ENCODE measurements around the gene LHX3. TPM values are rescaled to one million over a fixed set of nuclear protein-coding genes. Genes with fewer than 3 reads are reported as not detected.

Gene LHX3
- total RNA-seq (ENCODE audit: low replicate concordance), result not detected in 2 replicates

DNA sequence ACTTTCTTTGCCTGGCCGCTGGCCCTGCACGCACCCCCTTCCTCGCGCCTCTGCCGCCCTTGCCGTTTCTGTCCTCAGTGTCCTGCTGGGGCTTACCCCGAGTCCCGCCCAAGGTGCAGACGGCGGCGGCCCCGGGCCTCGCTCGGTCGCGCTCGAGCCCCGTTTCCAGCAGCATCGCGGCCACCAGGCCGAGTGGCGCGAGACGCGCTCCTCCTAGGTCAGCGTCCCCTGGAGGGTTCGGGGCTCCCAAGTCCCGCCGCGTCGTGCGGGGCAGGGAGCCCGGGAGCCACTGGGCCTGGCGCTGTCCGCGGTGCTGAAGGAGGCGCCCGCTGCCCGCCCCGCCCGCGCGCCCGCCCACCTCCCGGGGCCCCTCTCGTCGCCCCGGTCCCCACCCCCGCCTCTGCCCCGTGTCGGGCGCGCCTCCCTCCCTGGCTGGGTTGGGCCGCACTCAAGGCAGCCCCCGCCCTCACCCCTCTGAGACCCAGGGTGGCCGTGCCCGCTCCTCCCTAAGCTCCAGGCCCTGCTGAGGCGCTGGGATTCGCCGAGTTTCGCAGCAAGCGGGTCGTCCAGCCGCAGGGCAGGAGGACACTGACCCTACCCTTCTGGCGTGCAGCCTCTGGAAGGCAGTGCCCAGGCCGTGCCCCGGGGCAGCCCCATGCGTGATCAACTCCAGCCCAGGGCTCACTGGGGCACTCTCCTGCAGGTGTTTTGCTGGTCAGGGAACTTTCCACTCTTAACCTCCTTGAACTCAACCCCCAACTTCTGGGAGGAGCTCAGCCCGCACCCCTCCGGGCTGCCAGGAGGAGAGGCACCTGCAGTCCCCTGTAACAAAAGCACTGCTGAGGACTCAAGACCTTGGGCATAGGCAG, at the start of gene LHX3:
TSS of gene LHX3 (minus strand) at position 291 of the 869 bp plus-strand sequence. CDS start at position 175, 116 bp downstream.
- Histone ChIP-seq H3K79me2 (ENCODE audit: low read depth) (no peaks in the 10 kb centered on the region), H3K9me3 (ENCODE audit: low read depth) (no peaks in the 10 kb centered on the region), H3K4me2 (peak within 1 kb of the TSS; percentile 51), H3K27ac (no peak within 1 kb of the TSS), H3K4me1 (no peaks in the 10 kb centered on the region), H3K9ac (no peak within 1 kb of the TSS), H4K20me1 (ENCODE audit: low read depth) (peaks cover 88% of the 10 kb centered on the region), H3K27me3 (peaks cover 68% of the 10 kb centered on the region), H3F3A (ENCODE audit: low read depth) (no peaks in the 10 kb centered on the region), H3K36me3 (no peaks in the 10 kb centered on the region), H3K4me3 (no peak within 1 kb of the TSS), H2AFZ (replicated peaks) (no peak within 1 kb of the TSS)
- no peaks in the 10 kb centered on the region for H3K9me3 Mint-ChIP-seq
- H3K4me1 Mint-ChIP-seq, result no peaks in the 10 kb centered on the region
- TF ChIP-seq EZH2phosphoT487 (IDR thresholded peaks at IDR 0.05) (peak; percentile 74), CTCF (IDR thresholded peaks at IDR 0.05) (no peak), EZH2 (IDR thresholded peaks at IDR 0.05) (peak; percentile 81)
- H3K27ac Mint-ChIP-seq, result no peak within 1 kb of the TSS
- peaks cover 9% of the 10 kb centered on the region for H3K36me3 Mint-ChIP-seq
- no peak within 1 kb of the TSS for H3K4me3 Mint-ChIP-seq
- peaks cover 48% of the 10 kb centered on the region for H3K27me3 Mint-ChIP-seq (ENCODE audit: insufficient read depth, low read depth)
- peak; percentile 94 for DNase-seq (ENCODE audit: low spot score)

DNA sequence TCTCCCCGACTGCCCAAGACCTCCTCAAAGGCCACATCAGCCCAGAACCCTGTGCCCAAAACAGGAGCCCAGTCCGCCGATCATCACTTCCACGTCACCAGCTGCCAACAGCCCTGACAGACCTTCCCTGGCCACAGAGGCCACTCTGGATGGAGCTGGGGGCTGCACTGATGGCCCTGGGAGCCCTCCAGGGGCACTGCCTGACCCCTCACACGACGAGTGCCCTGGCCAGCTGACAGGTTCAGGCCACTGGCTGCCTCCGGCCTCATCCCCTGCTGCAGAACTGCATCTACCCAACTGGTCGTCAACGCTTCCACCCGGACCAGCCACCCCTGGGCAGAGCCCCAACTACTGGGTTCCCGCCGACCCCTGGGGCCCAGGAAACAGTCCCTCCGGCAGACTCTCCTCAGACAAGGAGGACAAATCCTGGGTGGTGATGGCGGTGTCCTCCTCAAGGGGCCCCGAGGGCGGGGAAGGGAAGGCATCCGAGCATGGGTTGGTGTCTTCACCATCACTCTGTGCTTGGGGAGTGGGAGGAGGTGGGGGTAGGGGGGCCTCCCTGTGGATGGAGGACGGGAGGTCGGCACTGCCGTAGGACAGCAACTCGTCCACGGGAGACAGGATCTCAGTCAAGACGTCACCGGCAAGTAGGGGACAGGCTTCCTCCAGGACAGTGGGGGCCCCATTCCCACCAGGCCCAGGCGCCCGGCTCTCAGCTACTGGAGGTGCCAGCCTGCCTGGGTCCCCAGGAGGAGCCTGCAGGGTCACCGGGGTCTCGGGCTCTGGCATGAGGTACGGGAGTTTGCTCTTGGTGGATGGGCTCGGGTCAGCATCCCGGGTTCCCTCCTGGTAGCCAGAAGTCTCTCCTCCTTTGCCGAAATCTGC, 48.6 kb upstream of the LHX3 start:
- TF ChIP-seq CTCF (IDR thresholded peaks at IDR 0.05) (no peak), EZH2 (IDR thresholded peaks at IDR 0.05) (no peak), EZH2phosphoT487 (IDR thresholded peaks at IDR 0.05) (no peak)
- H3K4me1 Mint-ChIP-seq, result peaks cover 6% of the 10 kb centered on the region
- Histone ChIP-seq H2AFZ (replicated peaks) (no peak overlapping the region), H4K20me1 (ENCODE audit: low read depth) (no peaks in the 10 kb centered on the region), H3K9me3 (ENCODE audit: low read depth) (no peaks in the 10 kb centered on the region), H3K4me2 (no peak overlapping the region), H3K27ac (no peak overlapping the region), H3K4me1 (no peaks in the 10 kb centered on the region), H3K27me3 (no peaks in the 10 kb centered on the region), H3K36me3 (no peaks in the 10 kb centered on the region), H3F3A (ENCODE audit: low read depth) (no peaks in the 10 kb centered on the region), H3K4me3 (no peak overlapping the region), H3K9ac (no peak overlapping the region), H3K79me2 (ENCODE audit: low read depth) (no peaks in the 10 kb centered on the region)
- no peak for DNase-seq (ENCODE audit: low spot score)
- no peaks in the 10 kb centered on the region for H3K36me3 Mint-ChIP-seq
- no peak overlapping the region for H3K4me3 Mint-ChIP-seq
- peaks cover 7% of the 10 kb centered on the region for H3K27me3 Mint-ChIP-seq (ENCODE audit: insufficient read depth, low read depth)
- no peaks in the 10 kb centered on the region for H3K9me3 Mint-ChIP-seq
- no peak overlapping the region for H3K27ac Mint-ChIP-seq

DNA sequence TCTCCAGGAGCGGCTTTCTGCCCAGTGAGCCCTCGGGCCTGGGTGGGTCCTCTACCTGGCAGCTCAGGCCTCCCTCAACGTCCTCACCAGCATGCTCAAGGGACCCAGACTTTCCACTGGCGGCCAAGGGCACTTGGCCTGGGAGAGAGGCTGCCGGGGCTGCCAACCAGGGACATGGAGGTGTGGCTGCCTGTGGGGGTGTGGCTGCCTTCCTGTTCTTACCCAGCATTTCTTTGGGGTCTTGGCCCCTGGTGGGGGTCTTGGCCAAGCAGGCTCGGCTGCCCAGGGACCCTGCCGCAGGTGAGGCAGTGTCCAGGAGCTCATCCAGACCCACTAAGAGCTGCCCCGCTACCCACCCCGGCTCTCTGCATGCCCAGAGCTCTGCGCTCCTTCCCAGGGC, 47.9 kb upstream of the LHX3 start:
- Histone ChIP-seq H3K27ac (no peak overlapping the region), H3K4me2 (no peak overlapping the region), H3K4me3 (no peak overlapping the region), H3K79me2 (ENCODE audit: low read depth) (no peaks in the 10 kb centered on the region), H2AFZ (replicated peaks) (no peak overlapping the region), H3K9ac (no peak overlapping the region), H3K36me3 (no peaks in the 10 kb centered on the region), H3F3A (ENCODE audit: low read depth) (no peaks in the 10 kb centered on the region), H3K9me3 (ENCODE audit: low read depth) (no peaks in the 10 kb centered on the region), H4K20me1 (ENCODE audit: low read depth) (no peaks in the 10 kb centered on the region), H3K4me1 (peaks cover 4% of the 10 kb centered on the region), H3K27me3 (no peaks in the 10 kb centered on the region)
- Mint-ChIP-seq H3K4me1 (peaks cover 9% of the 10 kb centered on the region), H3K36me3 (no peaks in the 10 kb centered on the region), H3K27me3 (ENCODE audit: insufficient read depth, low read depth) (peaks cover 7% of the 10 kb centered on the region), H3K9me3 (no peaks in the 10 kb centered on the region), H3K4me3 (no peak overlapping the region), H3K27ac (no peak overlapping the region)
- DNase-seq (ENCODE audit: low spot score), result no peak
- no peak for TF ChIP-seq EZH2 (IDR thresholded peaks at IDR 0.05)
- no peak for TF ChIP-seq CTCF (IDR thresholded peaks at IDR 0.05)
- no peak for TF ChIP-seq EZH2phosphoT487 (IDR thresholded peaks at IDR 0.05)
